Muscle of back (tissue), 13 donors: ENCODE results near the gene C10orf95. TPM values are rescaled to one million over a fixed set of nuclear protein-coding genes. Genes with fewer than 3 reads are reported as not detected.
A peak's percentile ranks its signal among the peaks of the same experiment; 100 is the strongest.
"Not testable (repeated sequence)": the region's sequence is repeated elsewhere in the genome, so short reads cannot be mapped to it uniquely, and the experiment has no call there.

Experiments
- DNase-seq, 3 donors: peaks; one replicate each; pipeline versions ENCODE4 v3.0.0 to v3.0.0-alpha.2; 2013
- long read RNA-seq, 9 donors: transcript quantifications; one replicate each; lab custom pipeline, GENCODE V29; 2026
- polyA plus RNA-seq, 10 donors: library from polyadenylated mRNA; unstranded; fragments of 120-200 nt; gene quantifications; one replicate each; pipeline ENCODE4 v1.2.1, GENCODE V29; 2013; ENCODE audit not compliant: insufficient read length in 10 of 10

C10orf95 gene
- polyA plus RNA-seq = under 1 TPM in 2 of 10 donors, not detected in 8; 0.12 to 0.13 TPM
- long read RNA-seq, donor 1 = 0 reads
- long read RNA-seq, donor 2 = 0 reads
- long read RNA-seq, donor 3 = 0 reads
- long read RNA-seq, donor 4 = 0 reads
- long read RNA-seq, donor 5 = 0 reads
- long read RNA-seq, donor 6 = 0 reads
- long read RNA-seq, donor 7 = 0 reads
- long read RNA-seq, donor 8 = 0 reads
- long read RNA-seq, donor 9 = 0 reads

GRCh38 chr10:102451105-102451969 is at the start of gene C10orf95:
C10orf95 (minus strand) TSS chr10:102451543; CDS start chr10:102451093, 450 bp downstream.
- no peak for DNase-seq

GRCh38 chr10:102500686-102501085 is 49.3 kb upstream of the C10orf95 start:
- DNase-seq = not testable (repeated sequence)

- DNase-seq = no peak
Measured at GRCh38 chr10:102499356-102499755, 48.0 kb upstream of the C10orf95 start.

GRCh38 chr10:102497545-102497944 is 46.2 kb upstream of the C10orf95 start:
- no peak for DNase-seq

- DNase-seq = no peak
Measured at GRCh38 chr10:102493771-102494170, 42.4 kb upstream of the C10orf95 start.

GRCh38 chr10:102492983-102493382 is 41.6 kb upstream of the C10orf95 start:
- DNase-seq = no peak

- DNase-seq = no peak
Measured at GRCh38 chr10:102492344-102492939, 41.1 kb upstream of the C10orf95 start.

GRCh38 chr10:102491136-102491535 is 39.8 kb upstream of the C10orf95 start:
- no peak for DNase-seq

GRCh38 chr10:102485093-102485784 is 33.9 kb upstream of the C10orf95 start:
- peak; percentile 38 to 51 (median 45) for DNase-seq

- DNase-seq = no peak
Measured at GRCh38 chr10:102484021-102484420, 32.7 kb upstream of the C10orf95 start.

GRCh38 chr10:102480396-102480795 is 29.1 kb upstream of the C10orf95 start:
- no peak for DNase-seq

- DNase-seq = no peak
Measured at GRCh38 chr10:102479651-102480050, 28.3 kb upstream of the C10orf95 start.

GRCh38 chr10:102476466-102477141 is 25.3 kb upstream of the C10orf95 start:
- DNase-seq = no peak

GRCh38 chr10:102475451-102476040 is 24.2 kb upstream of the C10orf95 start:
- DNase-seq = no peak

GRCh38 chr10:102473445-102474331 is 22.3 kb upstream of the C10orf95 start:
- DNase-seq = no peak

GRCh38 chr10:102470579-102471546 is 19.5 kb upstream of the C10orf95 start:
- no peak for DNase-seq

GRCh38 chr10:102468683-102469082 is 17.3 kb upstream of the C10orf95 start:
- no peak for DNase-seq

- DNase-seq = no peak
Measured at GRCh38 chr10:102467971-102468438, 16.7 kb upstream of the C10orf95 start.

GRCh38 chr10:102467318-102467717 is 16.0 kb upstream of the C10orf95 start:
- no peak for DNase-seq
